Mesendoderm (in vitro differentiated cells): ENCODE data around the gene ATPAF1. TPM values are rescaled to one million over a fixed set of nuclear protein-coding genes. Genes with fewer than 3 reads are reported as not detected.

ENCODE experiments used
- DNase-seq: peaks from one replicate; pipeline ENCODE4 v3.0.0; 2013
- H2AK5ac ChIP-seq: 2 replicates; pipeline ENCODE4 v1.6.1; 2013; ENCODE audit warnings: low read length, inconsistent platforms
- H2BK120ac ChIP-seq: 2 replicates; pipeline ENCODE4 v1.6.1; 2013; ENCODE audit warnings: low read depth, mild to moderate bottlenecking, low read length, moderate library complexity, mixed read lengths
- H2BK15ac ChIP-seq: replicated peaks from 2 replicates; pipeline ENCODE4 v1.6.1; 2013; ENCODE audit warnings: low read depth, mild to moderate bottlenecking, moderate library complexity
- H2BK5ac ChIP-seq: 2 replicates; pipeline ENCODE4 v1.6.1; 2013; ENCODE audit warnings: low read length, inconsistent platforms
- H3K18ac ChIP-seq: 2 replicates; pipeline ENCODE4 v1.6.1; 2013; ENCODE audit warnings: mild to moderate bottlenecking, low read length, mixed read lengths
- H3K23ac ChIP-seq: one replicate; pipeline ENCODE4 v1.6.1; 2013; ENCODE audit warnings: low read length
- H3K27ac ChIP-seq: 2 replicates; pipeline ENCODE4 v1.5.1; 2013; ENCODE audit warnings: low read depth, mild to moderate bottlenecking, inconsistent platforms, low read length, moderate library complexity
- H3K27me3 ChIP-seq: 2 replicates; pipeline ENCODE4 v1.6.1; 2013; ENCODE audit warnings: low read length, control low read depth, mild to moderate bottlenecking, inconsistent platforms; ENCODE audit not compliant: insufficient read depth, poor library complexity
- H3K36me3 ChIP-seq: 2 replicates; pipeline ENCODE4 v1.6.1; 2013; ENCODE audit warnings: low read length, inconsistent platforms; ENCODE audit not compliant: control insufficient read depth, insufficient read depth
- H3K4ac ChIP-seq: one replicate; pipeline ENCODE4 v1.6.1; 2013; ENCODE audit warnings: low read depth, mild to moderate bottlenecking, low read length, moderate library complexity
- H3K4me1 ChIP-seq: 2 replicates; pipeline ENCODE4 v1.6.1; 2013; ENCODE audit warnings: low read depth, low read length, inconsistent platforms; ENCODE audit not compliant: control insufficient read depth
- H3K4me2 ChIP-seq: 2 replicates; pipeline ENCODE4 v1.6.1; 2013; ENCODE audit warnings: low read length
- H3K4me3 ChIP-seq: 2 replicates; pipeline ENCODE4 v1.5.1; 2013; ENCODE audit warnings: mild to moderate bottlenecking, low read length
- H3K56ac ChIP-seq: one replicate; pipeline ENCODE4 v1.6.1; 2013; ENCODE audit warnings: low read length
- H3K79me1 ChIP-seq: 2 replicates; pipeline ENCODE4 v1.6.1; 2013; ENCODE audit warnings: low read length, inconsistent platforms
- H3K79me2 ChIP-seq: 2 replicates; pipeline ENCODE4 v1.6.1; 2013; ENCODE audit warnings: mild to moderate bottlenecking, low read length; ENCODE audit not compliant: control insufficient read depth, insufficient read depth
- H3K9ac ChIP-seq: 2 replicates; pipeline ENCODE4 v1.6.1; 2013; ENCODE audit warnings: low read length, inconsistent platforms
- H4K5ac ChIP-seq: one replicate; pipeline ENCODE4 v1.6.1; 2013; ENCODE audit warnings: low read length
- H4K8ac ChIP-seq: one replicate; pipeline ENCODE4 v1.6.1; 2013; ENCODE audit warnings: low read depth, mild to moderate bottlenecking, control low read depth, low read length, moderate library complexity
- WGBS: extraction: QIAGEN DNeasy Blood & Tissue Kit; methylation state at CpG from one replicate; pipeline ENCODE4 v1.1.7; 2013; ENCODE audit warnings: low lambda C conversion rate, missing lambda C conversion rate; ENCODE audit not compliant: insufficient coverage; ENCODE audit errors: extremely low coverage; 5-methylcytosine and 5-hydroxymethylcytosine counted together
- polyA plus RNA-seq, 2 experiments: library from polyadenylated mRNA; stranded (reverse); fragments of 200-250 nt; gene quantifications; one replicate each; pipeline ENCODE4 v1.2.3, GENCODE V29; 2013

ATPAF1 gene, protein sequence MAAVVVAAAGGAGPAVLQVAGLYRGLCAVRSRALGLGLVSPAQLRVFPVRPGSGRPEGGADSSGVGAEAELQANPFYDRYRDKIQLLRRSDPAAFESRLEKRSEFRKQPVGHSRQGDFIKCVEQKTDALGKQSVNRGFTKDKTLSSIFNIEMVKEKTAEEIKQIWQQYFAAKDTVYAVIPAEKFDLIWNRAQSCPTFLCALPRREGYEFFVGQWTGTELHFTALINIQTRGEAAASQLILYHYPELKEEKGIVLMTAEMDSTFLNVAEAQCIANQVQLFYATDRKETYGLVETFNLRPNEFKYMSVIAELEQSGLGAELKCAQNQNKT
- 40.9 TPM for polyA plus RNA-seq (2013, experiment 1 of 2)
- polyA plus RNA-seq (2013, experiment 2 of 2) = 40.2 TPM

DNA sequence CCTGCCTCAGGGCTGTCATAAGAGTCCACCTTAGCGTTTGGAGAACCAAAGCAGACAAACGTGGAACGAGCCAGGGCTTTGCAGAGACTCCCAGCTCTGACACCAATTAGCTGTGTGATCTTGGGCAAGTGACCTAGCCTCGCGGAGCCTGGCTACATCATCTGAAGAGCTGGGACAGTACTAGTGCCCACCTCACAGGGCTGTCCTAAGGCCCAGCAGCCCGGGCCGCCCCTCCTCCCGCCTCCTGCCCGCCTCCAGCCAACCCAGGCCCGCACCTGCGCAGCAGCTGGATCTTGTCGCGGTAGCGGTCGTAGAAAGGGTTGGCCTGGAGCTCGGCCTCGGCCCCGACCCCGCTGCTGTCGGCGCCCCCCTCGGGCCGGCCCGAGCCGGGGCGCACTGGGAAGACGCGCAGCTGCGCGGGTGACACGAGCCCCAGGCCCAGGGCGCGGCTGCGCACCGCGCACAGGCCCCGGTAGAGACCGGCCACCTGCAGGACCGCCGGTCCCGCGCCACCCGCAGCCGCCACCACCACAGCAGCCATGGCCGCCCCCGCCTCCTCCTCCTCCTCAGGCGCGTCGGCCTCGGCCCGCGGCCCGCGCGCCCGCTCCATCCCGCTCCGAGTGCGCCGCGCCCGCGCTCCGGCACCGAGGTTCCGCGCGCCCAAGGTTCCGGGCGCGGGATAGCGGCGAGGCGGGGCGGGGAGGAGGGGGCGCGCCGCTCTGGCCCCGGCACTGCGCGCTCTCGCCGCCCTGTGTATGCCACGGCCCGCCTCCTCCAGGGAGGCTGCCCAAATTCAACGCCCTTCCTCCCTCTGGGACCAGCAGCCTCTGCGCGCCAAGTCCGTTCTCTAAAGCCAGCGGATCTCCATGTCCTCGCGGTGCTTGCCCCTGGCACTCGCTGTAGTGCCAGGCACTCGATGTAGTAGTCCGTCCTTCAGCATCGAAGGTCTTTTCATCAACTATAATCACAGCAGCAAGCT is at the start of gene ATPAF1:
Gene ATPAF1 (minus strand): TSS at position 583 of the 979 bp plus-strand sequence. CDS start 42 bp downstream, at position 541.
- no CpG with 5 or more reads among the region's 96 CpGs for WGBS
- no peak within 1 kb of the TSS for H2BK120ac ChIP-seq
- H3K36me3 ChIP-seq = no peaks in the 10 kb centered on the region
- H4K8ac ChIP-seq = no peak within 1 kb of the TSS
- H3K27ac ChIP-seq = peak within 1 kb of the TSS; percentile 55
- peak within 1 kb of the TSS; percentile 82 for H3K9ac ChIP-seq
- H3K4me1 ChIP-seq = peaks cover 4% of the 10 kb centered on the region
- H3K4me3 ChIP-seq = peak within 1 kb of the TSS; percentile 61
- peak within 1 kb of the TSS; percentile 52 for H3K18ac ChIP-seq
- peak within 1 kb of the TSS; percentile 16 for H3K23ac ChIP-seq
- H3K4ac ChIP-seq = peak within 1 kb of the TSS; percentile 38
- no peaks in the 10 kb centered on the region for H3K27me3 ChIP-seq
- H4K5ac ChIP-seq = peak within 1 kb of the TSS; percentile 99
- peak; percentile 93 for DNase-seq
- H3K79me2 ChIP-seq = peaks cover 2% of the 10 kb centered on the region
- H2BK5ac ChIP-seq = no peak within 1 kb of the TSS
- peak within 1 kb of the TSS; percentile 99 for H3K4me2 ChIP-seq
- peak within 1 kb of the TSS; percentile 91 for H3K56ac ChIP-seq
- H2BK15ac ChIP-seq = no peak within 1 kb of the TSS
- H2AK5ac ChIP-seq = peak within 1 kb of the TSS; percentile 62
- H3K79me1 ChIP-seq = peaks cover 6% of the 10 kb centered on the region

DNA sequence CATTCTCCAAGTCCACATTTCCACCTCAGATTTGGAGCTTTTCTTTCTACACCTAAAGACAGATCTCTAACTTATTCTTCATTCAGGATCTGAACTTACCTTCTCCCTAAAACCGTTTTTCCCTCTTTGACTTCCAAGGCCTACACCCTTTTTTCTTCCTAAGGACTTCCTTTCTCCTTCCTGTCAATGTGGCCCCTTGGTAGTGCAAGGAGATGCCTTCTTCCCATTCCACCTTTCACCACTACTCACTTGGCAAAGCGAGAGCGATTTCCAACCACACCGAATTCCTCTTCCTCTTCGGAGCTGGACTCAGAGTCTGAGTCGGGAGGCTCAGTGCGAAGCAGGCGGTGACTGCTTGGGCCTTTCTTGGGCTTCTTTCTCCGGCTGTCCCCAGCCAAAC is 49.5 kb upstream of the ATPAF1 start:
- Histone ChIP-seq H3K79me1 (peaks cover 19% of the 10 kb centered on the region), H2BK5ac (no peak overlapping the region), H2BK15ac (no peak overlapping the region), H3K27ac (no peak overlapping the region), H4K8ac (no peak overlapping the region), H2BK120ac (no peak overlapping the region), H3K4ac (no peak overlapping the region), H3K27me3 (no peaks in the 10 kb centered on the region), H3K9ac (peak overlapping the region; percentile 86), H3K18ac (no peak overlapping the region), H4K5ac (no peak overlapping the region), H2AK5ac (no peak overlapping the region), H3K23ac (no peak overlapping the region), H3K36me3 (peaks cover 2% of the 10 kb centered on the region), H3K56ac (peak overlapping the region; percentile 90), H3K79me2 (peaks cover 17% of the 10 kb centered on the region), H3K4me3 (no peak overlapping the region), H3K4me1 (peaks cover 9% of the 10 kb centered on the region), H3K4me2 (peak overlapping the region; percentile 100)
- DNase-seq = no peak
- no CpG with 5 or more reads among the region's 9 CpGs for WGBS

DNA sequence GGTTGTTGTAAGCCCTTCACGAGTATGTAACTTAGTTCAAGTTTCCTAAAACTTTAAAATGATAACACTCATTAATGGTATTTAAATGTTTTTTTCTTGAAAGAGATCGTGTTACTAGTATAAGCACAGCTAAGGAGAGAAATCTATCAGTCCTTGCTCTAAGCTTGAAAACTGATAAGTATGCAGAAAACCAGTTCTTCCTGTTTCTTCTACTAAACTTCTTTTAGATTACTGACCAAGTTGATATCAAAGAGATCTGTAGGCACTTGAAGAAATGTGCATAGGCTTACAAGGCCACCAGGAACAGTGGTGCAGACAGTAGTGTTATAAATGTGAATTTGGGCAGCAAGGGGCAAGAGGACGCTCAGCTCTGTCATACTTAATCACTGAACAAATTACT is 46.8 kb upstream of the ATPAF1 start:
- Histone ChIP-seq H3K36me3 (peaks cover 2% of the 10 kb centered on the region), H2AK5ac (no peak overlapping the region), H2BK120ac (no peak overlapping the region), H3K4ac (no peak overlapping the region), H3K4me3 (no peak overlapping the region), H3K4me2 (no peak overlapping the region), H3K27ac (no peak overlapping the region), H4K8ac (no peak overlapping the region), H3K23ac (no peak overlapping the region), H2BK15ac (no peak overlapping the region), H3K79me2 (peaks cover 17% of the 10 kb centered on the region), H3K56ac (no peak overlapping the region), H3K4me1 (peaks cover 9% of the 10 kb centered on the region), H3K18ac (no peak overlapping the region), H3K27me3 (no peaks in the 10 kb centered on the region), H4K5ac (no peak overlapping the region), H3K79me1 (peaks cover 19% of the 10 kb centered on the region), H3K9ac (no peak overlapping the region), H2BK5ac (no peak overlapping the region)
- no peak for DNase-seq
- WGBS = no CpG with 5 or more reads among the region's 3 CpGs

DNA sequence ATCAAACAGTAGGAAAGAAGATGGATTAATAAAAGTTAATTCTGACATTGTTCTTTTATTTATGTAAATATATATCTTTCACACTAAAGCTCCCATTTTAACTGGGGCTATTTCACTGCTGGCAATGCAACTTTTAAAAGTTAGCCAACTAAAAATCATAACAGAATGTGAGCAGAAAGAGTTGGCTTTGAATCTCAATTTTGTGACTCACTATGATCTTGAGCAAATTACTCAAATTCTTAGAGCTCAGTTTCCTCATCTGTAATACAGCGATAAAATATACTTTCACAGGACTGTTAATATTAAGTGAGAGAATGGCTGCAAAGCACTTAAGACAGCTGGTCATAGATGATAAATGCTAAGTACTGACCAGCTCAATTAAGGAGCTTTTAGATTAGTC is 40.0 kb upstream of the ATPAF1 start:
- WGBS = no CpG with 5 or more reads among the region's 1 CpG
- Histone ChIP-seq H3K27me3 (no peaks in the 10 kb centered on the region), H4K5ac (no peak overlapping the region), H3K4me1 (no peaks in the 10 kb centered on the region), H3K18ac (no peak overlapping the region), H3K9ac (no peak overlapping the region), H3K36me3 (no peaks in the 10 kb centered on the region), H3K56ac (no peak overlapping the region), H3K4me3 (no peak overlapping the region), H2BK120ac (no peak overlapping the region), H3K4me2 (no peak overlapping the region), H2AK5ac (no peak overlapping the region), H3K79me1 (peaks cover 3% of the 10 kb centered on the region), H3K79me2 (no peaks in the 10 kb centered on the region), H2BK15ac (no peak overlapping the region), H3K27ac (no peak overlapping the region), H2BK5ac (no peak overlapping the region), H3K23ac (no peak overlapping the region), H3K4ac (no peak overlapping the region), H4K8ac (no peak overlapping the region)
- DNase-seq = no peak

DNA sequence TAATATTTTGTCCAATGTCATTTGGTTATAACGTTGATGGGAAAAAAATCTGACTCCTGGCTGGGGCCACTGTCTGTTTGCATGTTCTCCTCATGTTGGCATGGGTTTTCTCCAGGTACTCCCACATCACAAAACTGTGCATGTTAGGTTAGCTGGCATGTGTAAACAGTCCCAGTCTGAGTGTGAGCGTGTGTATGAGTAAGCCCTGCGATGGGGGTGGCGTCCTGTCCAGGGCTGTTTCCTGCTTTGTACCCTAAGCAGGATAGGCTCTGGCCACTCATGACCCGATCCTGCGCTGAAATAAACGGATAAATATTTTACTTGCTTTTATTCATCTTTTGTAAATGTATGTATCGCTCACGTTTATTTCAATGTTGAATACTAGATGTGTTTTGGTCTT is 37.2 kb upstream of the ATPAF1 start:
- Histone ChIP-seq H3K79me2 (no peaks in the 10 kb centered on the region), H2AK5ac (no peak overlapping the region), H4K8ac (no peak overlapping the region), H2BK5ac (no peak overlapping the region), H3K4me2 (no peak overlapping the region), H3K56ac (no peak overlapping the region), H3K27ac (no peak overlapping the region), H2BK120ac (no peak overlapping the region), H3K27me3 (no peaks in the 10 kb centered on the region), H3K4ac (no peak overlapping the region), H3K4me1 (no peaks in the 10 kb centered on the region), H3K4me3 (no peak overlapping the region), H3K23ac (no peak overlapping the region), H3K79me1 (peaks cover 5% of the 10 kb centered on the region), H3K9ac (no peak overlapping the region), H3K36me3 (peaks cover 4% of the 10 kb centered on the region), H2BK15ac (no peak overlapping the region), H4K5ac (no peak overlapping the region), H3K18ac (no peak overlapping the region)
- DNase-seq = no peak
- no CpG with 5 or more reads among the region's 9 CpGs for WGBS
